Neural cell (in vitro differentiated cells): ENCODE data around the gene B4GALNT3. TPM values are rescaled to one million over a fixed set of nuclear protein-coding genes. Genes with fewer than 3 reads are reported as not detected.

Source experiments
- H2AFZ ChIP-seq: fragments of 200-600, 300-800 bp; sonication (generic), shearing (Covaris generic); 2 replicates; pipeline ENCODE4 v1.6.0; 2014; ENCODE audit warnings: low read depth, mild to moderate bottlenecking, antibody characterized with exemption, low read length, moderate library complexity
- H3F3A ChIP-seq: fragments of 200-600 bp; shearing (Covaris generic); 2 replicates; pipeline ENCODE4 v1.6.1; 2016; ENCODE audit warnings: mild to moderate bottlenecking, moderate library complexity, mixed read lengths, antibody characterized with exemption, low read length; ENCODE audit not compliant: insufficient read depth, poor library complexity, severe bottlenecking
- H3K27ac ChIP-seq: fragments of 200-600, 300-800 bp; sonication (generic), shearing (Covaris generic); 2 replicates; pipeline ENCODE4 v1.5.1; 2014; ENCODE audit warnings: mild to moderate bottlenecking, low read length, moderate library complexity
- H3K27me3 ChIP-seq: fragments of 300-800, 200-600 bp; sonication (generic), shearing (Covaris generic); 2 replicates; pipeline ENCODE4 v1.6.0; 2014; ENCODE audit warnings: mild to moderate bottlenecking, low read depth, low read length, moderate library complexity; ENCODE audit not compliant: insufficient read depth
- H3K36me3 ChIP-seq: fragments of 300-800, 200-600 bp; sonication (generic), shearing (Covaris generic); 2 replicates; pipeline ENCODE4 v1.5.1; 2014; ENCODE audit warnings: mild to moderate bottlenecking, antibody characterized with exemption, low read length, moderate library complexity; ENCODE audit not compliant: insufficient read depth
- H3K4me2 ChIP-seq: fragments of 300-800, 200-600 bp; sonication (generic), shearing (Covaris generic); 2 replicates; pipeline ENCODE4 v1.6.0; 2014; ENCODE audit warnings: mild to moderate bottlenecking, low read length
- H3K4me3 ChIP-seq: fragments of 300-800, 200-600 bp; sonication (generic), shearing (Covaris generic); 2 replicates; pipeline ENCODE4 v1.5.1; 2014; ENCODE audit warnings: mild to moderate bottlenecking, low read length, moderate library complexity
- H3K79me2 ChIP-seq: fragments of 200-600 bp; shearing (Covaris generic); replicated peaks from 2 replicates; pipeline ENCODE4 v1.6.0; 2014; ENCODE audit warnings: mild to moderate bottlenecking, low read length, moderate library complexity; ENCODE audit not compliant: insufficient read depth
- H3K9ac ChIP-seq: fragments of 300-800, 200-600 bp; sonication (generic), shearing (Covaris generic); 2 replicates; pipeline ENCODE4 v1.6.1; 2016; ENCODE audit warnings: mild to moderate bottlenecking, low read length, mixed read lengths
- H3K9me2 ChIP-seq: fragments of 200-600 bp; shearing (Covaris generic); 2 replicates; pipeline ENCODE4 v1.6.1; 2016; ENCODE audit warnings: mild to moderate bottlenecking, low read length, mixed read lengths; ENCODE audit not compliant: insufficient read depth
- H3K9me3 ChIP-seq: fragments of 200-600, 300-800 bp; sonication (generic), shearing (Covaris generic); 2 replicates; pipeline ENCODE4 v1.6.1; 2016; ENCODE audit warnings: mild to moderate bottlenecking, mixed run types, low read length, moderate library complexity, mixed read lengths
- H4K20me1 ChIP-seq: fragments of 200-600 bp; shearing (Covaris generic); 2 replicates; pipeline ENCODE4 v1.6.1; 2016; ENCODE audit warnings: mild to moderate bottlenecking, mixed run types; ENCODE audit not compliant: insufficient read depth
- EP300 ChIP-seq: fragments of 450-650 bp; conservative IDR thresholded peaks from 2 replicates; pipeline ENCODE4 v1.6.1; 2014; ENCODE audit warnings: antibody characterized with exemption, mild to moderate bottlenecking, moderate library complexity; ENCODE audit not compliant: poor library complexity, severe bottlenecking
- EZH2 ChIP-seq: fragments of 200-600, 300-800 bp; shearing (Covaris generic), sonication (generic); IDR thresholded peaks from 2 replicates; pipeline ENCODE4 v1.6.1; 2014; ENCODE audit warnings: antibody characterized with exemption, low read length, borderline replicate concordance, mild to moderate bottlenecking; ENCODE audit not compliant: insufficient read depth, poor library complexity, severe bottlenecking
- MXI1 ChIP-seq: fragments of 450-650 bp; conservative IDR thresholded peaks from 2 replicates; pipeline ENCODE4 v1.6.1; 2014; ENCODE audit warnings: antibody characterized with exemption, mild to moderate bottlenecking; ENCODE audit not compliant: poor library complexity, severe bottlenecking
- RAD21 ChIP-seq: fragments of 450-650 bp; conservative IDR thresholded peaks from 2 replicates; pipeline ENCODE4 v1.6.1; 2014; ENCODE audit warnings: antibody characterized with exemption, mild to moderate bottlenecking, moderate library complexity
- REST ChIP-seq: IDR thresholded peaks from 2 replicates; pipeline ENCODE4 v1.6.1; 2012; ENCODE audit warnings: borderline replicate concordance
- SMC3 ChIP-seq: fragments of 450-650 bp; conservative IDR thresholded peaks from 2 replicates; pipeline ENCODE4 v1.6.1; 2014; ENCODE audit warnings: antibody characterized with exemption, mild to moderate bottlenecking, moderate library complexity; ENCODE audit not compliant: poor library complexity
- polyA plus RNA-seq: library from polyadenylated mRNA; depleted of rRNA; stranded (reverse); fragments of >200 nt; gene quantifications from 2 replicates; pipeline ENCODE4 v1.2.3, GENCODE V29; 2014

The B4GALNT3 gene
- polyA plus RNA-seq, 1 donor from 2014 or later, result 6.7 TPM

GRCh38 chr12:590206-590750 lies 130.5 kb downstream of the B4GALNT3 start:
- Histone ChIP-seq H3K9me2 (no peaks in the 10 kb centered on the region), H3K36me3 (no peaks in the 10 kb centered on the region), H4K20me1 (no peaks in the 10 kb centered on the region), H3K9me3 (no peaks in the 10 kb centered on the region), H3K9ac (no peak overlapping the region), H3F3A (no peaks in the 10 kb centered on the region), H3K27me3 (no peaks in the 10 kb centered on the region), H2AFZ (no peak overlapping the region), H3K4me3 (no peak overlapping the region), H3K4me2 (no peak overlapping the region), H3K27ac (no peak overlapping the region), H3K79me2 (no peaks in the 10 kb centered on the region)
- no peak for TF ChIP-seq EZH2
- TF ChIP-seq MXI1, result no peak
- TF ChIP-seq EP300, result no peak
- no peak for TF ChIP-seq SMC3
- no peak for TF ChIP-seq RAD21
- no peak for TF ChIP-seq REST

DNA sequence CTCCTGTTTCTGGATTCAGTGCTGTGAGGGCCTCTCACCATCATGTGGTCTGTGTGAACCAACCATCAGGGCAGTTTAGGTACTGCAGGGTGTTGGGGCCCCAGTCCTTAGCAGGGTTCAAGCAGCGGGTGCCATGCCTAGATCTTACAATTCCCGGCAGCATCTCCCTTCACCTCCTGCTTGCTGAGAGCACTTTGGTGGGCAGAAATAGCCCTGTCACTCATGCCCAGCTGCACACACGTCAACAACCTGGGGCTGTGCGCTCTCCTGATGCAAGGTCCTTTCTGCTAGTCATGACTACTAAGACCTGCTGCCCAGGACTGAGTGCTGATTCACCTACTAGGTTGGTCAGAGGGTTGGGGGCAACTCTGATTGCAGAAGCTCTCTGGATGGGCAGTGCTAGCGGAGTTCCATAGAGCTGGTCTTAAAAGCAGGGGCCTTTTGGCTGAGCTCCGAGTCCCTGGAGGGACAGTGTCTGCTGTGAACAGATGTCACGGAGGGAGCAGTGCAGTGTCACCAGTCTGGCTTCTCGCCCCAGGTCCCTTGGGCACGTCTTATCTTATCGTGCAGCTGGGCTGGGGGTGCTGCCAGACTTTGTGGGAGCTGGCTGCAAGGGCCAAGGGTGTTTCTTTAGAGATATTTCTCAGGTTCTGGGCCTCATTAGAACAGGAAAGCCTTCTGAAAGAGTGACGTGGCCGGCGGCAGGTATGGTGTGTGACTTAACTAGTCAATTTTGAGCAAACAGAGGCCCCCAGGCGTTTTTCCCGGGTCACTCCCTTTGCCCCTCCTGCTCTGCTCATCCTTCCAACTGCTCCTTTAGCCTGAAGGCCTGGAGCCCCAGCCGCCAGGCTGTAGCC lies 131.7 kb downstream of the B4GALNT3 start:
- no peak overlapping the region for H3K4me2 ChIP-seq
- H3K9me2 ChIP-seq, result no peaks in the 10 kb centered on the region
- no peaks in the 10 kb centered on the region for H3K27me3 ChIP-seq
- no peak overlapping the region for H3K9ac ChIP-seq
- H3F3A ChIP-seq, result no peaks in the 10 kb centered on the region
- H3K4me3 ChIP-seq, result no peak overlapping the region
- no peak overlapping the region for H3K27ac ChIP-seq
- H3K9me3 ChIP-seq, result no peaks in the 10 kb centered on the region
- no peak overlapping the region for H2AFZ ChIP-seq
- H3K36me3 ChIP-seq, result no peaks in the 10 kb centered on the region
- H4K20me1 ChIP-seq, result no peaks in the 10 kb centered on the region
- TF ChIP-seq MXI1 (no peak), REST (no peak)
- no peaks in the 10 kb centered on the region for H3K79me2 ChIP-seq
